Small intestine (tissue), 7 donors: Measurements from ENCODE around the gene FBXW2. TPM values are rescaled to one million over a fixed set of nuclear protein-coding genes. Genes with fewer than 3 reads are reported as not detected.

Experiments used
- DNase-seq, 2 donors: peaks; one replicate each; pipeline versions ENCODE4 v3.0.0 to v3.0.0-alpha.2; 2013
- FAIRE-seq: peaks from 2 replicates; lab custom pipeline; 2012; peaks lifted over from hg19 to GRCh38; lab: Jason Lieb, UNC
- H3K27ac ChIP-seq, 3 donors: one replicate each; pipeline ENCODE4 v1.5.1; 2013; ENCODE audit warnings: low read length in 2 of 3, mild to moderate bottlenecking in 2 of 3, control low read depth in 1 of 3, inconsistent platforms in 1 of 3, low read depth in 1 of 3, moderate library complexity in 1 of 3
- H3K27me3 ChIP-seq, 3 donors: one replicate each; pipeline ENCODE4 v1.6.1; 2013; ENCODE audit warnings: low read length in 3 of 3, inconsistent platforms in 1 of 3; ENCODE audit not compliant: control insufficient read depth in 3 of 3, insufficient read depth in 3 of 3
- H3K36me3 ChIP-seq, 3 donors: one replicate each; pipeline ENCODE4 v1.6.1; 2013; ENCODE audit warnings: low read length in 3 of 3, inconsistent platforms in 1 of 3, low read depth in 1 of 3, mild to moderate bottlenecking in 1 of 3, moderate library complexity in 1 of 3; ENCODE audit not compliant: control insufficient read depth in 3 of 3, insufficient read depth in 2 of 3
- H3K4me1 ChIP-seq, 3 donors: one replicate each; pipeline ENCODE4 v1.6.1; 2013; ENCODE audit warnings: low read length in 2 of 3, inconsistent platforms in 1 of 3, low read depth in 1 of 3, mild to moderate bottlenecking in 1 of 3, moderate library complexity in 1 of 3; ENCODE audit not compliant: control insufficient read depth in 3 of 3, insufficient read depth in 2 of 3
- H3K4me3 ChIP-seq, 3 donors: one replicate each; pipeline ENCODE4 v1.5.1; 2013; ENCODE audit warnings: low read length in 3 of 3, control low read depth in 1 of 3, inconsistent platforms in 1 of 3, low read depth in 1 of 3, mild to moderate bottlenecking in 1 of 3, moderate library complexity in 1 of 3
- H3K9me3 ChIP-seq, 2 donors: one replicate each; pipeline ENCODE4 v1.6.1; 2013; ENCODE audit warnings: low read depth in 1 of 2, low read length in 1 of 2; ENCODE audit not compliant: control insufficient read depth in 2 of 2, insufficient read depth in 1 of 2
- WGBS, 3 donors: extraction: QIAGEN DNeasy Blood & Tissue Kit; methylation state at CpG; one replicate each; pipeline ENCODE4 v1.1.7; 2013; 5-methylcytosine and 5-hydroxymethylcytosine counted together
- polyA plus RNA-seq, 4 donors: library from polyadenylated mRNA; stranded (reverse) in 3 of 4; unstranded in 1 of 4; fragments of 200-250 nt in 3 of 4; fragments of 120-200 nt in 1 of 4; gene quantifications; one replicate each; pipeline versions ENCODE4 v1.2.1 to v1.2.3, GENCODE V29; 2013
- donor health status: healthy with polysubstance abuse.
- donor health status: control.
- donor health status: control.
- donor health status: Bipolar disorder and iron deficiency.
- donor health status: healthy.

FBXW2 gene
- polyA plus RNA-seq, 4 donors: 6.2 to 45.4 (median 13.1) TPM

- no peaks in the 10 kb centered on the region for H3K36me3 ChIP-seq
- H3K27ac ChIP-seq: no peak overlapping the region
- H3K4me1 ChIP-seq: peaks cover 0 to 19% (median 0%) of the 10 kb centered on the region in 3 donors
- H3K9me3 ChIP-seq: no peaks in the 10 kb centered on the region
- WGBS, 3 donors: 23 to 49% (median 25%) methylated on average over 1 of the region's 1 CpG
- FAIRE-seq (no peak), DNase-seq (peak; percentile 18 to 66)
- no peaks in the 10 kb centered on the region for H3K27me3 ChIP-seq
- H3K4me3 ChIP-seq: no peak overlapping the region
Observed at GRCh38 chr9:120725907-120726306, 67.3 kb downstream of the FBXW2 start.

- FAIRE-seq: no peak
- H3K27ac ChIP-seq: no peak overlapping the region
- WGBS, 3 donors: 72 to 89% (median 88%) methylated on average over 1 of the region's 1 CpG
Observed at GRCh38 chr9:120724757-120725400, 68.3 kb downstream of the FBXW2 start.

GRCh38 chr9:120723565-120723964, 69.7 kb downstream of the FBXW2 start:
- 65 to 82% (median 74%) methylated on average over 3 of the region's 3 CpGs for WGBS, 3 donors
- no peak for DNase-seq
- Histone ChIP-seq H3K27me3 (no peaks in the 10 kb centered on the region), H3K4me3 (no peak overlapping the region), H3K4me1 (peaks cover 0 to 3% (median 0%) of the 10 kb centered on the region in 3 donors), H3K9me3 (no peaks in the 10 kb centered on the region), H3K27ac (no peak overlapping the region), H3K36me3 (no peaks in the 10 kb centered on the region)
- no peak for FAIRE-seq

More at GRCh38 chr9:120724757-120725400, 68.3 kb downstream of the FBXW2 start:
- Histone ChIP-seq H3K4me1 (peaks cover 0 to 12% (median 0%) of the 10 kb centered on the region in 3 donors), H3K9me3 (no peaks in the 10 kb centered on the region), H3K36me3 (no peaks in the 10 kb centered on the region), H3K4me3 (no peak overlapping the region), H3K27me3 (no peaks in the 10 kb centered on the region)
- no peak for DNase-seq

- H3K27ac ChIP-seq: no peak overlapping the region
- no peak for DNase-seq
- 97 to 99% (median 99%) methylated on average over 4 of the region's 4 CpGs for WGBS, 3 donors
- H3K9me3 ChIP-seq: no peaks in the 10 kb centered on the region
- no peak for FAIRE-seq
- H3K36me3 ChIP-seq: no peaks in the 10 kb centered on the region
- no peak overlapping the region for H3K4me3 ChIP-seq
- peaks cover 0 to 4% (median 0%) of the 10 kb centered on the region in 3 donors for H3K4me1 ChIP-seq
- peaks cover 0 to 3% (median 0%) of the 10 kb centered on the region in 3 donors for H3K27me3 ChIP-seq
Observed at GRCh38 chr9:120720404-120720803, 72.8 kb downstream of the FBXW2 start.

GRCh38 chr9:120718316-120718715, 74.9 kb downstream of the FBXW2 start:
- DNase-seq (no peak), FAIRE-seq (no peak)
- Histone ChIP-seq H3K36me3 (no peaks in the 10 kb centered on the region), H3K4me1 (peaks cover 0 to 10% (median 0%) of the 10 kb centered on the region in 3 donors), H3K27me3 (peaks cover 0 to 7% (median 0%) of the 10 kb centered on the region in 3 donors), H3K9me3 (no peaks in the 10 kb centered on the region), H3K27ac (no peak overlapping the region), H3K4me3 (no peak overlapping the region)
- 46 to 55% (median 52%) methylated on average over 3 of the region's 3 CpGs for WGBS, 3 donors

GRCh38 chr9:120717176-120717575, 76.0 kb downstream of the FBXW2 start:
- FAIRE-seq: no peak
- Histone ChIP-seq H3K36me3 (no peaks in the 10 kb centered on the region), H3K4me3 (no peak overlapping the region), H3K27me3 (peaks cover 0 to 7% (median 0%) of the 10 kb centered on the region in 3 donors), H3K4me1 (peaks cover 0 to 14% (median 4%) of the 10 kb centered on the region in 3 donors), H3K9me3 (no peaks in the 10 kb centered on the region), H3K27ac (peak overlapping the region in 1 of 3 donors; percentile 60)
- 91 to 94% (median 94%) methylated on average over 2 of the region's 2 CpGs for WGBS, 3 donors
- peak in 1 of 2 donors; percentile 50 for DNase-seq

GRCh38 chr9:120716483-120716882, 76.7 kb downstream of the FBXW2 start:
- Histone ChIP-seq H3K4me1 (peaks cover 0 to 14% (median 4%) of the 10 kb centered on the region in 3 donors), H3K27me3 (peaks cover 0 to 7% (median 0%) of the 10 kb centered on the region in 3 donors), H3K9me3 (no peaks in the 10 kb centered on the region), H3K4me3 (no peak overlapping the region), H3K36me3 (no peaks in the 10 kb centered on the region), H3K27ac (no peak overlapping the region)
- 82 to 88% (median 83%) methylated on average over 5 of the region's 5 CpGs for whole genome bisulfite sequencing, 3 donors
- FAIRE-seq: no peak
- DNase-seq: no peak

GRCh38 chr9:120715389-120715924, 77.8 kb downstream of the FBXW2 start:
- WGBS, 3 donors: 57 to 75% (median 62%) methylated on average over 14 of the region's 14 CpGs
- peak overlapping the region in 2 of 3 donors; percentile 22 to 90 for H3K27ac ChIP-seq
- no peaks in the 10 kb centered on the region for H3K36me3 ChIP-seq
- H3K4me3 ChIP-seq: peak overlapping the region in 1 of 3 donors; percentile 75
- peaks cover 0 to 14% (median 4%) of the 10 kb centered on the region in 3 donors for H3K4me1 ChIP-seq
- H3K9me3 ChIP-seq: no peaks in the 10 kb centered on the region
- DNase-seq: peak in 1 of 2 donors; percentile 31
- peaks cover 0 to 7% (median 0%) of the 10 kb centered on the region in 3 donors for H3K27me3 ChIP-seq
- FAIRE-seq: no peak
